Suprapubic skin (tissue), 4 donors: ENCODE results near the gene BGN.

ENCODE experiments used
- CTCF ChIP-seq, 2 donors: fragments of 200-600 bp in 1 of 2; fragments of 450-650 bp in 1 of 2; sonication (generic) in 1 of 2; IDR thresholded peaks; one replicate each; pipeline ENCODE4 v1.5.1; 2016 to 2019; ENCODE audit warnings: antibody characterized with exemption in 2 of 2, mild to moderate bottlenecking in 1 of 2, moderate library complexity in 1 of 2
- EP300 ChIP-seq: sonication (generic); formaldehyde crosslinking; IDR thresholded peaks from one replicate; pipeline ENCODE4 v1.6.1; 2017; ENCODE audit warnings: antibody characterized with exemption
- POLR2A ChIP-seq, 2 donors: fragments of 450-650 bp; IDR thresholded peaks; one replicate each; pipeline ENCODE4 v1.6.1; 2017; ENCODE audit warnings: antibody characterized with exemption in 2 of 2, mild to moderate bottlenecking in 2 of 2, moderate library complexity in 2 of 2
- POLR2AphosphoS5 ChIP-seq, 3 donors: sonication (generic); formaldehyde crosslinking; IDR thresholded peaks; one replicate each; pipeline ENCODE4 v1.6.1; 2017; ENCODE audit warnings: antibody characterized with exemption in 3 of 3

DNA sequence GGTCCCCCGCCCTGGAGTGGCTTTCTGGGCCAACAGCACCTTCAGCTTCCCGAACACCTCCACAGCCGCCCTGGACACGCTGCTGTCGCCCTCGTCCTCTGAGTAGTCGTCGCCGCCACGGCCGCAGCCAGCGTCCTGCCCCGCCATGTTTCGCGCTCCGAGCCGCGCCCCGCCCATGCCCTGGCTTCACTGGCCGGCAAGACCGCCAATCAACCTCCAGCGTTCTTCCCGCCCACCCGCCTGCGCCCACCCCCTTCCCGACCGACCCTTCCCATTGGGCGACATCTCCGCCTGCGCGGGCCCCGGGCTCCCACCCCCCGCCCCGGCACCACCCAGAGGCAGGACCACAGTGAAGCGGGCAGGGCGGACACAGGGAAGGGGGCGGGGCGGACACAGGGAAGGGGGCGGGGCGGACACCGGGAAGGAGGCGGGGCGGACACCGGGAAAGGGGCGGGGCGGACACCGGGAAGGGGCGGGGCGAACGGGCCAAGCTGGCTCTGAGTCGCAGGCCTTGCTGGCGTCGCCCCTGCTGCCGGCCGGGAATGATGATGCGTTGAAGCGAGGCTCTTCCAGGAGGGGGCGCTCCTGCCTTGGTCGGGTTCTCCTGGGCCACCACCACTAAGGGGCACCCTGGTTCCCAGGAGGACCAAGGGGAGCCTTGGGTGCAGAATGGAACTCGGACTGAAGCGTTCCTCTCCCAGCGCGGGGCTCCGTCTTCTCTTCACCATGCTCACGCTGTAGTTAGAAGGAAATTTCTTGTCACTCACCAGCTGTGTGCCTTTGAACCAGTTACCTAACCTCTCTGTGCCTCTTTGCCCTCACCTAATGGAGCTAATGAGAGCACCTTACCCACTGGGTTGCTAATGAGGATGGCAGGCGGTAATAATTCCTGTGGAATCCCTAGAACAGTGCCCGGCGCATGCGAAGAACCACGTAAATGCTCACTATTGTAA is 24.1 kb upstream of the BGN start, which contains the start of gene HAUS7:
- TF ChIP-seq CTCF (IDR thresholded peaks at IDR 0.05), result peak; percentile 36 to 70
- TF ChIP-seq POLR2AphosphoS5 (IDR thresholded peaks at IDR 0.05), result no peak
- TF ChIP-seq EP300, result no peak
- no peak for TF ChIP-seq POLR2A (IDR thresholded peaks at IDR 0.05)
